Measurements from ENCODE around the gene DPH7.
"Not testable (repeated sequence)": the region's sequence is repeated elsewhere in the genome, so short reads cannot be mapped to it uniquely, and the experiment has no call there.

Gene DPH7

GRCh38 chr9:137580209-137580953 lies 1.7 kb upstream of the DPH7 start:
- no peak for DNase-seq

GRCh38 chr9:137579259-137579604 lies 507 bp upstream of the DPH7 start:
- DNase-seq = no peak

GRCh38 chr9:137575716-137576411 lies 2.9 kb downstream of the DPH7 start:
- no peak for DNase-seq

DNA sequence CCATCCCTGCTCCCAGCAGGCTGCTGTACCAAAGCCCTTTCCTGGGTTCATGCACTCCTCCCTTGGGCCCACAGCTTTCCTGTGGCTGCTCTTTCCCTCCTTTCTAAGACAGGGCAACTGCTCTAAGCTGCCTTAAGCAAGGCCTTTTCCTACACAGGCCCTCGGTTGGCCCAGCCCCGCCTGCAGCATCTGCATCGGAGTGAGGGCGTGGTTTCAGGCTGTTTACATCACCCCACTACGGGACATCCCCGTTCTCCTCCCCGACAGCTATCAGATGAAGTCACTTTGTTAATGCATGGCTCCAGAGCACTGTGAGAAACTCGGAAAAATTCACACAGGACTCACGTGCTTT lies 3.4 kb downstream of the DPH7 start:
- DNase-seq = no peak

DNA sequence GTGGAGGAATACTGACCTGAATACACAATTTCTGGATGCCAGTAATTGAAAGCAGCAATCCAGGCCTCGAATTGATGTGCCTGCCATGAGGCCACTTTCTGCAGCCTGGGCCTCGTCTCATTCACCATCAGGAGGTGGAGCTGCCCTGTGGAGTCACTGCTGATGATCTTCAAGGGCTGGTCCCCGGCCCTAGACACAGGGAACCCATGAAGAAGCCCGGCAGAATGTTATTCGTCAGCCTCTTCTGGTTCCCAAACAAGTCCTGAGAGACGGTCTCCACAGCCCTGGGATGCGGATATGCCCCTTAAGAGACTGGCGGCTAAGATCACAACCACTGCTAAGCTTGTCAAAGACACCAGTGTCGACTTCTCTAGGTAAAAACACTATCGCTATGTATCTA lies 4.5 kb downstream of the DPH7 start:
- no peak for DNase-seq

DNA sequence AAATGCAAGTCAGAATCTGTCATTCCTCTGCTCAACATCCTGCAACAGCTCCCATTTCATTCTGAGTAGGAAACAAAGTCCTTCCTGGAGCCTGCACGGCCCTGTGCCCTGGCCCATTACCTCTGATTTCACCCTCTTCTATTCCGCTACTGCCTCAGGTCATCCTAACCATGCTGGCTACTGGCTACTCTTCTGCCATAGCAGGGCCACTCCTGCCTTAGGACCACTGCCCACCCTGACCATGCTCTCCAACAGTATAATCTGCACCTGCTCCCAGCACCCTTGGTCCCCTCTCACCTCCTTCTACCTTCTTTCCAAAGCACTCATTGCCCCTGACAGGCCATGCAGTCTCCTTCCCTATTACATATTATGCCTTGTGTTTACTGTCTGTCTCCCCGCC lies 8.2 kb downstream of the DPH7 start:
- DNase-seq = no peak

DNA sequence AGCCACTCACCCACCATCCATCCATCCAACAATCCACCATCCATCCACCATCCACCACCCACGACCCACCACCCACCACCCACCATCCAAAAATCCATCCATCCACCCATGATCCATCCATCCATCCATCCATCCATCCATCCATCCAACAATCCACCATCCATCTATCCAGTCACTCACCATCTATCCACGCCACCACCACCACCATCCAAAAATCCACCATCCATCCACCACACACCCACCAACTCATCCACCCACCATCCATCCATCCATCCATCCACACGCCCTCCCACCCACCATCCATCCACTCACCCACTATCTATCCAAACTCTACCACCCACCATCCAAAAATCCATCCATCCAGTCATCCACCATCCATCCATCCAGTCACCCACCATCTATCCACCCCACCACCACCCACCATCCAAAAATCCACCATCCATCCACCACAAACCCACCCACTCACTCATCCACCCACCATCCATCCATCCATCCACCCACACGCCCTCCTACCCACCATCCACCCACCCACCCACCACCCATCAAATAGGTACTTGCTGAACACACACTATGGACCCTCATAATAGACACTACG lies 9.0 kb downstream of the DPH7 start:
- no peak for DNase-seq

DNA sequence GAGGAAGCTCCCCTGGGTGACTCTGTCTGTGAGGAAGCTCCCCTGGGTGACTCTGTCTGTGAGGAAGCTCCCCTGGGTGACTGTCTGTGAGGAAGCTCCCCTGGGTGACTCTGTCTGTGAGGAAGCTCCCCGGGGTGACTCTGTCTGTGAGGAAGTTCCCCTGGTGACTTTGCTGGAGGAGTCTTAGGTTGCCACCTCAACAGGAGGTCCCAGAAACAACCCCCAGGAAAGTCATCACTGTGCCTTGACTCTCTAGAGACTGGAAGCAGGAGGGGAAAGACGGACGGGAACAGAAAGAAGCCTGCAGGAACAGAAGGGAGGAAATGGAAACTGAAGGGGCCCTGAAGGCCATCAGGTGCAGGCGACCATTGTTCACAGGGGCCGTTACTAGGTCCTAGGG lies 10.3 kb downstream of the DPH7 start:
- not testable (repeated sequence) for DNase-seq

GRCh38 chr9:137564817-137565411 lies 13.8 kb downstream of the DPH7 start:
- DNase-seq = no peak

- no peak for DNase-seq
Measured at GRCh38 chr9:137564134-137564533, 14.6 kb downstream of the DPH7 start.

DNA sequence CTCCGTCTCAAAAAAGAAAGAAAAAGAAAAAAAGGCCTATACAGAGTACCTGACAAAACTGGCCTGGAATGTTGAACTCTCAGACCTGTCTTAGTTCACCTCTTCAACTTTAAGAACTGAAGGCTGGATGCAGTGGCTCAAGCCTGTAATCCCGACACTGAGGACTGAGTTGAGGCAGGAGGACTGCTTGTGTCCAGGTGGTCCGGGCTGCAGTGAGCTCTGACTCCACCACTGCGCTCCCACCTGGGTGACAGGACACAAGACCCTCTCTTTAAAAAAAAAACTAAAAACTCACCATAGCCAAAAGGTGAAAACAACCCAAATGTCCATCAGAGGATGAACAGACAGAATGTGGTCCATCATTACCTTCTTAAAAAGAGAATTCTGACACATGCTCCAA lies 20.6 kb downstream of the DPH7 start:
- DNase-seq = no peak

GRCh38 chr9:137556069-137556838 lies 22.5 kb downstream of the DPH7 start:
- DNase-seq = no peak

- no peak for DNase-seq
Measured at GRCh38 chr9:137555179-137555578, 23.5 kb downstream of the DPH7 start.

GRCh38 chr9:137554349-137554748 lies 24.4 kb downstream of the DPH7 start:
- DNase-seq = no peak

DNA sequence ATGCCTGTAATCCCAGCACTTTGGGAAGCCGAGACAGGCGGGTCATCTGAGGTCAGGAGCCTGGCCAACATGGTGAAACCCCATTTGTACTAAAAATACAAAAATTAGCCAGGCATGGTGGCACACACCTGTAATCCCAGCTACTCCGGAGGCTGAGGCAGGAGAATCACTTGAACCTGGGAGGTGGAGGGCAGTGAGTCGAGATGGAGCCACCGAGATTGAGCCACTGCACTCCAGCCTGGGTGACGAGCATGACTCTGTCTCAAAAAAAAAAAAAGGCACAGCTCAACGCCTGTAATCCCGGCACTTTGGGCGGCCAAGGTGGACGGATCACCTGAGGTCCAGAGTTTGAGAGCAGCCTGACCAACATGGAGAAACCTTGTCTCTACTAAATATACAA lies 25.1 kb downstream of the DPH7 start:
- not testable (repeated sequence) for DNase-seq

DNA sequence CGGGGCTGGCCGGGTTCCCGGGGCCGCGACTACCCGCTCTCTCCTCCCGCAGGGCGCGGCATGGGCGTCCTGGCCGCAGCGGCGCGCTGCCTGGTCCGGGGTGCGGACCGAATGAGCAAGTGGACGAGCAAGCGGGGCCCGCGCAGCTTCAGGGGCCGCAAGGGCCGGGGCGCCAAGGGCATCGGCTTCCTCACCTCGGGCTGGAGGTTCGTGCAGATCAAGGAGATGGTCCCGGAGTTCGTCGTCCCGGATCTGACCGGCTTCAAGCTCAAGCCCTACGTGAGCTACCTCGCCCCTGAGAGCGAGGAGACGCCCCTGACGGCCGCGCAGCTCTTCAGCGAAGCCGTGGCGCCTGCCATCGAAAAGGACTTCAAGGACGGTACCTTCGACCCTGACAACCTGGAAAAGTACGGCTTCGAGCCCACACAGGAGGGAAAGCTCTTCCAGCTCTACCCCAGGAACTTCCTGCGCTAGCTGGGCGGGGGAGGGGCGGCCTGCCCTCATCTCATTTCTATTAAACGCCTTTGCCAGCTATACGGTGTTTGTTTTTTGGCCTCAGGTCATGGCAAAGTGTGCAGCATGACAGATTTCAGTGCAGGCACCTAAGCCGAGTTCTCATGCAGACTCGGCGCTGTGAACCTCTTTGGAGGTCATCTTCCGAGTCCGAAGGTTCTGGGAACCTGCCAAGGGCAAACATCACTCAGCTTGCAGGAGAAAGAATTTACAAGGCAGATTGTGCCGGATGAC lies 26.5 kb downstream of the DPH7 start:
- no peak for DNase-seq

- peak; percentile 60 for DNase-seq
Measured at GRCh38 chr9:137551264-137552021, 27.3 kb downstream of the DPH7 start, which contains the start of gene MRPL41. TSS of gene MRPL41 (plus strand) at chr9:137551879. CDS start at chr9:137552082, 203 bp downstream.

GRCh38 chr9:137550958-137551263 lies 27.8 kb downstream of the DPH7 start:
- not testable (repeated sequence) for DNase-seq

- DNase-seq = no peak
Measured at GRCh38 chr9:137550231-137550621, 28.5 kb downstream of the DPH7 start, which contains the start of gene PNPLA7. TSS of gene PNPLA7 (minus strand) at chr9:137550402. CDS start at chr9:137550197, 205 bp downstream.

- DNase-seq = no peak
Measured at GRCh38 chr9:137547687-137548543, 30.8 kb downstream of the DPH7 start.

- DNase-seq = no peak
Measured at GRCh38 chr9:137545123-137545522, 33.6 kb downstream of the DPH7 start.
